ENCODE results near the gene KIF18B.
A peak's percentile ranks its signal among the peaks of the same experiment; 100 is the strongest.

Gene KIF18B

GRCh38 chr17:44947461-44948314 is at the start of gene KIF18B:
KIF18B (minus strand) TSS chr17:44947773; CDS start chr17:44936344, 11,429 bp downstream.
- DNase-seq (ENCODE audit: low read depth in 2 of 2), result peak; percentile 78 to 80

GRCh38 chr17:44996304-44996703 is 48.7 kb upstream of the KIF18B start:
- no peak for DNase-seq (ENCODE audit: low read depth in 2 of 2)

- DNase-seq (ENCODE audit: low read depth in 2 of 2), result no peak
These were observed 47.9 kb upstream of the KIF18B start for GRCh38 chr17:44995436-44996001.

- DNase-seq (ENCODE audit: low read depth in 2 of 2), result no peak
These were observed 44.8 kb upstream of the KIF18B start for GRCh38 chr17:44992242-44992939.

- DNase-seq (ENCODE audit: low read depth in 2 of 2), result no peak
These were observed 43.4 kb upstream of the KIF18B start for GRCh38 chr17:44990994-44991393.

GRCh38 chr17:44989552-44990138 is 42.1 kb upstream of the KIF18B start:
- DNase-seq (ENCODE audit: low read depth in 2 of 2), result no peak

GRCh38 chr17:44988044-44988942 is 40.7 kb upstream of the KIF18B start:
- DNase-seq (ENCODE audit: low read depth in 2 of 2), result no peak

GRCh38 chr17:44983563-44983962 is 36.0 kb upstream of the KIF18B start:
- DNase-seq (ENCODE audit: low read depth in 2 of 2), result no peak

GRCh38 chr17:44982113-44982702 is 34.6 kb upstream of the KIF18B start:
- DNase-seq (ENCODE audit: low read depth in 2 of 2), result no peak

GRCh38 chr17:44981221-44981968 is 33.8 kb upstream of the KIF18B start:
- DNase-seq (ENCODE audit: low read depth in 2 of 2), result no peak

- DNase-seq (ENCODE audit: low read depth in 2 of 2), result no peak
These were observed 31.9 kb upstream of the KIF18B start for GRCh38 chr17:44979426-44979995.

GRCh38 chr17:44978807-44979206 is 31.2 kb upstream of the KIF18B start:
- no peak for DNase-seq (ENCODE audit: low read depth in 2 of 2)

- DNase-seq (ENCODE audit: low read depth in 2 of 2), result no peak
These were observed 30.4 kb upstream of the KIF18B start for GRCh38 chr17:44977814-44978550.

- DNase-seq (ENCODE audit: low read depth in 2 of 2), result no peak
These were observed 29.5 kb upstream of the KIF18B start for GRCh38 chr17:44977065-44977464.

GRCh38 chr17:44976206-44976605 is 28.6 kb upstream of the KIF18B start:
- no peak for DNase-seq (ENCODE audit: low read depth in 2 of 2)

- DNase-seq (ENCODE audit: low read depth in 2 of 2), result no peak
These were observed 25.4 kb upstream of the KIF18B start for GRCh38 chr17:44972953-44973352.

GRCh38 chr17:44971776-44972483 is 24.4 kb upstream of the KIF18B start:
- no peak for DNase-seq (ENCODE audit: low read depth in 2 of 2)

GRCh38 chr17:44970136-44970741 is 22.7 kb upstream of the KIF18B start:
- DNase-seq (ENCODE audit: low read depth in 2 of 2), result no peak

Measured in fibroblast of skin of left biceps (primary cell).